HT-29 (cell line): ENCODE results near the gene NACC2. TPM values are rescaled to one million over a fixed set of nuclear protein-coding genes. Genes with fewer than 3 reads are reported as not detected.
"Not testable (repeated sequence)": the region's sequence is repeated elsewhere in the genome, so short reads cannot be mapped to it uniquely, and the experiment has no call there.

ENCODE experiments used
- DNase-seq: peaks from one replicate; pipeline ENCODE4 v3.0.0-alpha.2; 2015; ENCODE audit warnings: low spot score
- total RNA-seq: library from RNA; depleted of rRNA; stranded (reverse); fragments of >200 nt; shearing (Covaris generic); gene quantifications from 2 replicates; pipeline ENCODE4 v1.2.3, GENCODE V29; 2014

Gene NACC2
- total RNA-seq, 1 experiment from 2014 or later, result 38.1 TPM

DNA sequence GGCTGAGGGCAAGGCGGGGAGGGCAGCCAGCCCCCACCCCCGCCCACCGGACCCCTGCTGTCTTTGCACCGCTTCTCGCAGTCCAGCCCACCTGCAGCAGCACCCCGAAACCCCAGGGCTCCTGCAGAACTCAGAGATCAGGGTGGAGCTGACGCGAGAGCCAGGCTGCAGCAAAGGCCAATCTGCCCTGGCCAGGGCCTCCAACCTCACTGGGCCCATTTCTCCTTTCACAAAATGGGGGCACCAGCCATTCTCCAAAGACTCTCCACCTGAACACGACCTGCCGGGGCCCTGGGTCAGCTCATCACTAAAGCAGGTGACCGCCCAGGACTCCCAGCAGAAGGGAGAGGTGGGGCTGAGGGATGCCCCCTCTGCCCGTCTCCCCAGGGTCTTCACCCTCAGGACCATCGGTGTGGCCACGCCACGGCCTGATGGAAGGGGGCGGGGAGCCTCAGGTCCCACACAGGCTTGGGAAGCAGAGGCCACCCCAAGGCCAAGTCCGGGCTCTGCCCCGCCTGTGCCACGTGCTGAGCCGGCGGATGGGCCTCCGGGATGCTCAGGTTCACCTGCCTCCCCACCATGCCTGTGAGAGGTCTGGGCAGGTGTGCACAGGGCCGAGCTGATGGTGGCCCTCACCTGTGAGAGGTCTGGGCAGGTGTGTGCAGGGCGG is 13.1 kb downstream of the NACC2 start:
- no peak for DNase-seq

DNA sequence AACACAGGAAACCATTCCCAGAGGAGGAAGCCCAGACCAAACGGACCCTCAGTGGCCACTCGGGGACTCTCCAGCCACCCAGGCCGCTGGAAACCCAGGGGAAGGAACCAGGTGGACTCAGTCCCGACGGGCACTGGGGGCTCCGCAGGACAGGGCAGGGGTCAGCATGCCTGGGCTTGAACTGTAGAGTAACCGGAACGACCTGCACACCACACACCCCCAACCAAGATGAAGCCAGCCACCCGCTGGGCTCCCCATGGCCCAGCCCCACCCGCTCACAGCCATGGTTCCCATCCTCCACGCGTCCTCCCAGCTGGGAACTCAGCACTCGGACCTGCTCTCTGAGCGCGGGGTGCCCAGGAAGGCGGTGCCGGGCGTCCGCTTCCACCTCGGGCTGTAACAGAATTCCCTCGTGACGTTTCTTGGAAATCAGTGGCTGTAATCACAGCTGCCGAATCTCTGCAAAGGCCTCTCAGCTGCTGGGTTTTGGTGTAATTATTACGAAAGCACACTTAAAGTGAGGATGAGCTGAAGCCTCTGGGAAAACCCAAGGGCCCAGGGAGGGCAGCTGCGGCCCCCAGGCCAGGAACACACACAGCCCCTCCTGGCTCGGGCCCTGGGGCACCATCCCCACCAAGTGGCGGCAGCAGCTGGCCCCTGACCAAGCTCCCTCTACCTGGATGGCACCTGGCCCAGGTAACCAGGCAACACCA is 13.8 kb downstream of the NACC2 start:
- DNase-seq, result no peak

DNA sequence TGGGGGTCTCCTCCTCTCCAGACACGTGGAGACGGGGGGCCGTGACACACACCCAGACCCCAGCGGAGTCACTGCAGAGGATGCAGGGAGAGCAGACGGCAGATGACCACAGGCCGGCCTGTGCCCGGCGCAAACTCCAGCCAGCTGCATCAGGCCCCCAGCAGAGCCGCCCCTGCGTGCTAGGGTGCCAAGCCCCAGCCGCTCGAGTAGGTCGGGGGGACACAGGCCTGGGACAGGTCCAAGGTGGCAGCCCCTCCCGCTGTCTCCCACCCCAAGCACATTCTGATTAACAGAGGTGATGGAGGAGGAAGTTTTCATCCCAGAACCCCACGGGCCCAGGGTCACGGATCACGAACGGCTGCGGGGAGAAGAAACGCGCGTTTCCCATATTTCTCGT is 14.4 kb downstream of the NACC2 start:
- DNase-seq, result no peak

DNA sequence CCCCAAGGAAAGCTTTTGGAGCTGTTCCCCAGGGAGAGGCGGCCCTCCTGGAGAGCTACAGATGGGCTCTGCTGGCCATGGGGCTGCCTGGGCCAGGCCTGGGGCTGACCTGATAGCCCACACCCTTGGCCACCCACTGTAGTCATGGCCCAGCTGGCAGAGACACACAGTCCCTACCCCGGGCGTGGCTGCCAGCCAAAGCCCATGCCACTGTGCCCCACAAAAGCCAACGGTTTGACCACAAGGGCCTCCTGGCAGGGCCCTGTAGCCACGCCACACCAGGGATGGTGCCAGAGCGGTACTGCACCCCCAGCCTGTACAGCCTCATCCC is 15.2 kb downstream of the NACC2 start:
- DNase-seq, result no peak

DNA sequence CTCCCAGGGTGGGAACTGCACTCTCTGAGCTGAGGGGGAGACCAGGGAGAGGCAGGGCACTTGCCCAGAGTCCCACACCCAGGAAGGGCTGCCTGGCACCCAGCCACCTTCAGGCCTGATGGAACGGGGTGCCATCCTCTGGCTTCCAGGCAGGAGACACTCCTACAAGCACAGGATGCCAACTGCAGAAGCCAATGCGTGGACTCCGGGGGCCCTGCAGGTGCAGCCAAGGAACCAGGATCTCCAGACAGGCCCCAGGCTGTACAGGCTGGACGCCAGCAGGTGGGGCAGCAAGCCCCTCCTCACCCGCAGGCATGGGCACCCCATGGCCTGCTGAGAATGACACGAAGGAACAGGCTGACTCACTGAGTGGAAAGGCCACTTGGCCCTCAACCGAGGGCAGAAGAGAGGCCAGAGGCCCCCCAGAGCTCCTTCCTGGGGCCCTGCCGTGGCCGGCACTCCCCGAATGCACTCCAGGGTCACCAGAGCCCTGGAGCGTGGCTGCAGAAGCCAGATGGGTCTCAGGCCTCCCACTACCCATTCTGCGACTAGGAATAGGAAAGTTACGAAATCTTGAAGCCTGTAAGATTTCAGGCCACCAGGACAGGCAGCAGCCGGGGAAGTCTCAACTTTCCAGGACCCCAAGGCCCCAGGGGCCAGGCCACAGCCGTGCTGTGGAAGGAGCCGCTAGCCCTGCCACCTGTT is 15.7 kb downstream of the NACC2 start:
- no peak for DNase-seq

DNA sequence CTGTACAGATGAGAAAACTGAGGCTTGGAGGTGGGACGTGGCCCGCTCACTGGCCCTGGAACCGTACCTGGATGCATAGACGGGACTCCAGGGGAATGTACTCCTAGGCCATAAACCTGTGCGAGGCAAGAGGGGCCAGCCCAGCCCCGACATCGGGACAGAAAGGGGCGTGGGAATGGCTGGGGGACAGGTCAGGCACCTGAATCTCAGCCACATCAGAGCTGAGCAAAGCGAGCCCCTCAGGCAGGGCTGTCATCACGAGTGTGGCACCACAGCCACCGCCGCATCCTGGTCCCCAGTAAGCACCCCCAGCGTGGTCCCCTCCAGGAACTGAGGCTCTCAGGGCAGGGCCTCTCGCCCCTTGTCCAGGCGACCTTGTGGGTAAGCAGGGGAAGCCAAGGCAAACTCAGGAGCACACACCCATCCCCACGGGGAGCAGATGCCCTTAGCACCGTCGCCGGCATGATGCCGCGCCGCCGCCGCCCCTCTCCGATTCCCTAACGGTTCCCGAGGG is 16.5 kb downstream of the NACC2 start:
- DNase-seq, result no peak

DNA sequence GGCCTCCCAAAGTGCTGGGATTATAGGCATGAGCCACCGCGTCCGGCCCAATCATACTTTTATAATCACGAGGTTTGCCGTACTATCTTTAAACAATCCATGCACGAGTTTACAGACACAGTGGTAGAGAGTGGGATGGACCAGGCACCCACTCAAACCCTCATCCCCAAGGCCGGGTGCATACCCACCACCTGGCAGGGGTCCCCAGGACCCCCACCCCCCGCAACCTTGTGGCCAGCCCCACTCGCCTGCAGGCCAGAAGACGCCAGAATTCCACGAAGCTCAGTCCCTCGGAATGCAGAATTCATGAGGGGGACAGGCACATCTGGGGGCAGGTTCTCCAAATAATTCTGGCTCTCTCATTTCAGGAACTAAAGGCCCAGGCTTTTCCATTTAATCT is 17.1 kb downstream of the NACC2 start:
- no peak for DNase-seq

DNA sequence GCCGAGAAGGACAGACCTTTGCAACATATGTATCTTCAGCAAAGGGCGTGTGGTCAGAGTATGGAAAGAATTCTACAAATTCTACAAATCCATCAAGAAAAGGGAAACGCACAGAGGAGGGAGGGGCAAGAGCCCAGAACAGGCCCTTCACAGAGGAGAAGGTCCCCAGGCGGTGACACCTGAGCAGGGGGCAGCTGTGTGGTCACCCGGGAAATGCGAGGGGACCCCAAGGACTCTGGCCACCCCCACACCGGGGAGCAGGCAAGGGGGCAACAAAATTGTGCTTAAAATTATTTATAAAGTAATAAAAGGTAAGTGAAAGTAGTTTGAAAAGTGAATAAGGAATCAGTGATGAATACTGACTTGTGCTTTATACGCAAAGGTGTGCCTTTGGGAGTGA is 17.6 kb downstream of the NACC2 start:
- DNase-seq, result no peak

DNA sequence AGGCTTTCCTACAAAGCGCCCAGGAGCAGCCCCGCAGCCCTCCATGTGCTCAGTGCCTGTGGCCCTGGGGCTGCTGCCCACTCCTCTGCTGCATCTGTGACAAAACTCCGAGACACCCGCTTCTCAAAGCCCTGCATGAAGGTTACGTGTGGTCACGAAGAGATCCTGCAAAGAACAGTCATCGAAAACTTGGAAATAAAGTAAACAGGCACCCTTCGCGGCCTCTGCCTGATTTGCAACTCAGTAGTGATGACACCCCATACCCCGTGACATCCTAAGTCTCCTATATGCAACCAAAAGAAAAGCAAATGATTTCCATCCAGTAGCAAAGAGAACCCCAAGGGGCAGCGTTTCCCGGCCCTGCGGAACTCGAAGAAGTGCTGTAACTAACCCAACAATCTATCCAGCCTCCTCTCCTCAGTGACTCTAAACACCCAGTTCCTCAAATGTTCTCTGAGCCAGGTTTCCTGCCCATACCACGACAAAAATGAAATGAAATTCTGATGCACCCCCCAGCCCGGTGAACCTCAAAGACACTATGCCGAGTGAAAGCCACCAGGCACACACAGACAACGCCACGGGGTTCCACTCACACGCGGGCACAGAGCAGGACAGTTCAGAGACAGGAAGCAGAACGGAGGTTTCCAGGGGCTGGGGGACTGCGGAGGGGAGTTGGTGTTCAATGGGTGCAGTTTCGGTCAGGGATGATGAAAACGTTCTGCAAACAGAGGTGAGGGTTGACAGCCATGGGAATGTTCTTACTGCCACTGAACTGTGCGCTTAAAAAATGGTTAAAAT is 19.0 kb downstream of the NACC2 start:
- no peak for DNase-seq

DNA sequence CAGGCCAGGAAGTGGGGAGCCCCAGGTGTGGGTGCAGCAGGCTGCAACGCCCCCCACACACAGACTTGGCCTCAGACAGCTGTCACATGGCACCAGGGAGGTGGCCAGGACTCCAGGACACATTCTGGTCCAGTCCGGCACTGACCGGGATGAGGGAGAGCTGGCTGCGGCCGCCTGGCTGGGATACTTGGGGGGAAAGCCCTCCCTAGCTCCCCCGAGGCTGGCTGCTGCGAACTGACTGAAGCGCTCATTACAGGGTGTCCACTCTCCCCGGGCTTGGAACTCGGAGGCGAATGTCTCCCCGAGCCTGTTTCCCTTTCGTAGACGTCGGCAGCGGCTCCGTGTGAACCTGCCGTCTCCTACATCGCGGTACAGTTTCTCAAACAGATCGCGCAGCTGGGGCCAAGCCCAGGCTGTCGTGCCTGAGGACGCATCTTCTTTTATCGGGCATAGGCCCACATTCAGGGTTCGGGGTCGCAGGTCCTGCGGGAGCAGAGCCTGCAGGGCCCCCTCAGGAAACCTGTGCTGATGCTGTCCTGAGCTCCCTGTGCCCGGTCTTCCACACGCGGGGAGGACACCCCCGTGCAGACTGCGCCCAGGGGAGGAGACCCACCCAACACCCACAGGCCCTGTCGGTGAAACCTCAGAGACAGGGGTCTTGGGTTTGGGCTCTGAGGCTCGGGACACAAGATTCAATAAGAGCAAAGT is 19.8 kb downstream of the NACC2 start:
- DNase-seq, result no peak

DNA sequence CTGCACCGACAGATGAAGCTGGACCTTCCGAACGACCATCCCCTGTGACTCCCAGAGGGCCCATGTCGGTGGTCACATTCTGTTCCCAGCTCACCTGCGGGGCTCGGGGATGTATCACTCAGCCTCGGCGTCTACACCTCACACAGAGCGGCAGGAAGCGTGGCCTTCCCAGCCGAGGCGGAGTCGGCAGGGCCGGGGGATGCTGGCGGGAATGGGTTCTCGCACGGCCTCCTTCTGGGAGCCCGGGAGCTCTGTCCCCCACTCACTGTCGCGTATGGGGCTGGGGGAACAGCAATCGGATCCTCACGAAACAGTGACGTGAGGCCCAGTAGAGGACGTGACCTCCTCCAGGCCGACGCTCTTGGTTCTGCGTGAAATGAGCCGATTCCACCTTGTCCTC is 20.4 kb downstream of the NACC2 start:
- DNase-seq, result no peak

DNA sequence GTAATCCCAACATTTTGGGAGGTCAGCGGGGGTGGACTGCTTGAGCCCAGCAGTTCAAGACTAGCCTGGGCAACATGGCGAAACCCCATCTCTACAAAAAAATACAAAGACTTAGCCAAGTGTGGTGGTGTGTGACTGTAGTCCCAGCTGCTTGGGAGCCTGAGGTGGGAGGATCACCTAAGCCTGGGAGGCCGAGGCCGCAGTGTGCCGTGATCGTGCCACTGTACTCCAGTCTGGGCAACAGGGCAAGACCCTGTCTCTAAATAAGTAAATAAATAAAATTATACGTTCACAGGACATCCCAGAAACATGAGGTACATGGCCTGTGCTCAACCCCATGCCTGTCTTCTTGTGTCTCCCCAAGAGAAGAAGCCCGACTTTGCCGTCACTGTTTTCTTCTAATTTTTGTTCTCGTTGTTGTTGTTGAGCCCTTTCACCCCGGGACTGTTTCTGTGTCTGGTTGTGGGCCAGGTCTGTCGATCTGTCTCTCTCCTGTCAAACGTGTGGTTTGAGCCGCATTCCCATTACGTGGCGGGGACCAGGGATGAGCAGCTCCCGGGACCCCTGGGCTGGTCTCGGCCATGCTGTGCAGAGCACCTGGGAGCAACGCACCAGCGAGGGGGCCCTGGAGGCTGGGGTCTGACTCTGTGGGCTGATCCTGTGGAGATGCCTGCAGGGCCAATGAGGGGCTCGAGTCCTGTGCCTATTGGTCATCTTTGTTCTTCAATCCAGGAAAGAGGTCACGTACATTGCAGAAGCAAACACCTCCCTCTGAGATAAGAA is 32.2 kb downstream of the NACC2 start:
- no peak for DNase-seq

DNA sequence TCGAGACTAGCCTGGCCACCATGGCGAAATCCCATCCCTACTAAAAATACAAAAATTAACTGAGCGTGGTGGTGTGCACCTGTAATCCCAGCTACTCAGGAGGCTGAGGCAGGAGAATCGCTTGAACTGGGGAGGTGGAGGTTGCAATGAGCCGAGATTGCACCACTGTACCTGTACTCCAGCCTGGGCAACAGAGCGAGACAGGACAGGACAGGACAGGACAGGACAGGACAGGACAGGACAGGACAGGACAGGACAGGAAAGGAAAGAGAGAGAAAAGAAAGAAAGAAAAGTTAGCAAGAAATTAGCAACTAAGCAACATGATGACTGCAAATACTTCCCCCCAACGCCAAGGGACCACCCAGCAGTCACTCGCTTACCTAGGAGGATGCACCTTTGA is 33.2 kb downstream of the NACC2 start:
- not testable (repeated sequence) for DNase-seq

DNA sequence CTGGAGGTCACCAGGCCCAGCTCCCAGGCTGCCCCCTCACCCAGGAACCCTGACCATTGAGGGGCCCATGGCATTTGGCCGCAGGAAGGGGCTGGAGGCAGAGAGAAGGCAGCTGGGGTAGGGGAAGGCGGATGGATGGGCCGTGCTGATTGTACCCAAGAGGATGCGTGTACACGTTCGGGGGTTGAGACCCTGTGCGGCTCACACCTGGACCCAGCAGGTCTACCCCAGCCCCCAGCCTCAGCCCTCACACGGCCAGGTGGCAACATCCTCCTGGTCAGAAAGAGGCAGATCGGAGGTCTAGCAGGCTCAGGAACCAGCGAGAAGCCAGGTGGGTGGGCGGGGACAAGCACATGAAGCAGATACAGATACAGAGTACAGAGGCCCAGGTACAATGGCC is 33.7 kb downstream of the NACC2 start:
- DNase-seq, result no peak

DNA sequence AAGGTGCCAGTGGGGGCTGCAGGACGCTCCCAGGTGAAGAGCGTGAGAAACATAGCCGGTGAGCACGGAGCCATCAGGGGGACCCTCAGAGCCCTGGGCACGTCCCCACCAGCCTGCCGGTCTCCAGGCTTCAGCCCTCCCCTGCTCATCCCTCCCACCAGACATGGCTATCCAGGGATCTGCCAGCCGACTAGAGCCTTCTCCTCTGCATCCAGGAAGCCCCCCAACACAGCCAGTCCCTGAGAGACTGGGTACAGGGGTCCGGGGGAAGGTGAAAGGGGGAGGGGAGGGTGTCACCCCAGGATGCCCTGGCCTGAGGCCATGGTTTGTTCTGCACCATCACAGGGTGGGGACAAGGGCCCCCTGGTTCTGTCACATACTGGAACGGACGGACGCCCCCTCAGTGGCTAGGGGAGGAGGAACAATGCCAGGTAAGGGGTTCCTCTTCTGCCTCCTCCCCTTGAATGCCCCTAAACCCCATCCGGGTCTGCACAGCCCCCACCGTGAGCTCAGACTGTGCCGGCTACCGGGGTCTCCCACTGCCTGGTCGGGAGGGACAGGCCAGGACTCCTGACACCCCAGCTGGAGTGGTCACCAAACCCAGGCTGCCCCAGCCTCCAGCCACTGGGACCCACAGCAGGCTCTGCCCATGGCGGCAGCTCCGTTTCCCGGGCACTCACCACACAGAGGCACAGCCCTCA is 34.3 kb downstream of the NACC2 start:
- no peak for DNase-seq

DNA sequence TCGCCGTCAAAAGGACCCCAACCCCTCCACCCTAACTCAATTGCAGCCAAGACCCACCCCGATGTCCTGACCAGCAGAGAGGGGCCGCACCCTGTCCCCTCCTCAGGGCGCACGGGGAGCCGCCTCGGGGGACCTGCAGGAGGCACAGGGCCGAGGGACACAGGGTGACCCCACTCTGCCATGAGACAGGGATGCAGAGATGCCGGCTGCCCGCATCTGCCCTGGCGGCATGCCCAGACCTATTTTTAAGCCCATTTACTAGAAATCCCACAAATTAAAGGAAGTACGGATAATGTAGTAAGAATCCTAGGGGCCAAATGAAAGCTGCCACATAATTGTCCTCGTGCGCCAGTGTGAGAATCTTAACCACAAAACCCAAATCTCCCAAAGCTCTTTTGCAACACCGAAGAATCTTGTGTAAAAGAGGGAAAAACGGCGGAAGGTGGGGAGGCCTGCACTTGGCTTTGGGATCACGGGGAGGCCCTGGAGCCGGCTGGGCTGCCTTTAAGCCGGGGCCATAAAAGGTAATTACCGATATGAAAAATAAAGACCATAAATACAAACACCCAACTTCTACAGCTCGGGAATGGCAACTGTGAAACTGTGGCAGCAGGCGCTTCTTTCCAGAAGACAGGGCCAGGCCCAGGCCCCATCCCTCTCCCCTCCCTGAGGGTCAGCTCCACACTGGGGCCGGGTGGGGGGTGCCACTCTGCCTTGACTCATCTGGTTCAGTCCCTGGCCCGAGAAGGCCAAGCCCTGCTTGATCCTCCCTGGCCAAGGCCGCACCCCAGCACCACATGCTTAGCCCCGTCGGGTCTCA is 35.0 kb downstream of the NACC2 start:
- DNase-seq, result no peak

DNA sequence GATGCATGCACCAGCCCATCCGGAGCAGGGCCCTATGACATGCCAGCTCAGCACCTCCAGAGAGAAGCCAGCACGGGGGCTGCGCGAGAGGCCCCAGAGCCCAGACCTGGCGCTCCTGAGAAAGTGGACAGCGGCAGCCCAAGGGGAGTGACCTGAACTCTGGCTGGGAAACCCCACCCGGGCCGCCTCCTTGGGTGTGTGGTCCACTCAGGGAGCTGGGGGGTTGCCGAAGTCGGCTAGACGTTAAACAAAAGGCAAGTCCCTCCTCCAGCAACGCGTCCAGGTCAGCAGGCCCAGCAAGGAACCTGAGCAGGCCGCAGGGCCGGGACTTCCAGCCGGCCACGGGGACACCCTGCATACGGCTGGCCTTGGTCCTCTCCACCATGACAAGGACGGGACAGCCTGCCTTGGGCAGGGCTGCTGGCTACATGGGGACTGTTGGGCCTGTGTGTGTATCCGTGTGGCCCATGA is 35.7 kb downstream of the NACC2 start:
- no peak for DNase-seq

DNA sequence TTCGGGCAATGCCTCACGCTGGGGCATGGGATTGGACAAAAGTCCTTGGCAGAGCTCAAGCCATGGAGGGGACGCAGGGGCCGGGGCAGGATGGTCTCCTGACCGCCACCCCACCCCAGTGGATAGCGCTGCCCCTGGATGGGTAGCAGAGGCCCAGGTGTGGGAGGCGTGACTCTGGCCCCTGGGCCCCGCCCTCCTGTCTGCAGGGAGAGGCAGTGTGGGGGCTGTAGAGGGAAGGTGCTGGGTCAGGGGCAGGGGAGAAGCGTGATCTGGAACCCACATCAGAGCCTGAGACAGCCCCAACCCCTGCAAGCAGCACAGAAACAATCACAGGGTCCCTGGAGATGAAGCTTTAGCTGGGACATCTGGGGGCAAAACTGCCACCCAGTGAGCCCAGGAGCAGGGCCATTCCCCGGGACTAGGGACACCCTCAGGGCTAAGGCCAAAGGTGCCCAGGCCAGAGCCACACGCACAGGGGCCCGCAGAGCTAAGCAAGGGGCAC is 36.2 kb downstream of the NACC2 start:
- DNase-seq, result no peak

DNA sequence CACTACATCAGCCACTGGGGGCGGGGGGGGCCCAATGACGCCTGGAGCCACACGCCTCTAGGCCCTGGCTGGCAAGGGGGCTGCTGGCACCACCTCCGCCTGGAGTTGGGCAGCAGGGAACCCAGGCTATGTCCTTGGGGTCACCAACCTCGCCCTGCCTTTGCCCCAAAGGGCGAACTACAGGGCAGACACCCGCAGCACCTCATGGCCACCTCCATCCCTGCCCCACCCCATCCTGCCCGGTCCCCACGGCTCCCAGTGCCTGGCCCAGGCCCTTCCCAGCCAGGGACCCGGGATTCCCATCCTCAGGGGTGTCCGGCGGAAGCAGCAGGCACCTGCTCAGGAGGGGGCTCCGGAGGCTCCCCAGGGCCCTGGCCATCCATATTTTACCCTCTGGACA is 37.0 kb downstream of the NACC2 start:
- DNase-seq, result no peak
